GM23338 (cell line): Measurements from ENCODE around the gene FIBP. TPM values are rescaled to one million over a fixed set of nuclear protein-coding genes. Genes with fewer than 3 reads are reported as not detected.
A peak's percentile ranks its signal among the peaks of the same experiment; 100 is the strongest.

ENCODE experiments used
- ATAC-seq: fragments of 200-7000 bp; cut with Tn5 transposase; 3 replicates; pipeline ENCODE4 v1.9.1; 2020
- DNase-seq: peaks from one replicate; pipeline ENCODE4 v3.0.0-alpha.2; 2015; ENCODE audit warnings: low spot score
- H2AFZ ChIP-seq: fragments of 200-600 bp; sonication (generic); 2 replicates; pipeline ENCODE4 v1.8.0; 2016; ENCODE audit warnings: antibody characterized with exemption, mild to moderate bottlenecking, moderate library complexity
- H3F3A ChIP-seq: fragments of 200-600 bp; sonication (generic); replicated peaks from 2 replicates; pipeline ENCODE4 v1.8.0; 2017; ENCODE audit warnings: antibody characterized with exemption, mixed run types, low read depth
- H3K27ac ChIP-seq: fragments of 200-600 bp; sonication (generic); 2 replicates; pipeline ENCODE4 v1.6.1; 2016; ENCODE audit warnings: low read depth
- H3K27me3 ChIP-seq: fragments of 200-600 bp; sonication (generic); 2 replicates; pipeline ENCODE4 v1.8.0; 2016; ENCODE audit warnings: mild to moderate bottlenecking, mixed run types, moderate library complexity; ENCODE audit not compliant: insufficient read depth
- H3K36me3 ChIP-seq: fragments of 200-600 bp; sonication (generic); 2 replicates; pipeline ENCODE4 v1.8.0; 2016; ENCODE audit warnings: mild to moderate bottlenecking; ENCODE audit not compliant: insufficient read depth
- H3K4me1 ChIP-seq: fragments of 200-600 bp; sonication (generic); 2 replicates; pipeline ENCODE4 v1.8.0; 2016; ENCODE audit warnings: mild to moderate bottlenecking, moderate library complexity; ENCODE audit not compliant: insufficient read depth
- H3K4me2 ChIP-seq: fragments of 200-600 bp; sonication (generic); 2 replicates; pipeline ENCODE4 v1.7.1; 2017; ENCODE audit warnings: mixed run types
- H3K4me3 ChIP-seq: fragments of 200-600 bp; sonication (generic); 2 replicates; pipeline ENCODE4 v1.6.1; 2016; ENCODE audit warnings: mixed run types
- H3K79me2 ChIP-seq: fragments of 200-600 bp; sonication (generic); replicated peaks from 2 replicates; pipeline ENCODE4 v1.8.0; 2017; ENCODE audit warnings: mild to moderate bottlenecking; ENCODE audit not compliant: insufficient read depth
- H3K9me2 ChIP-seq: fragments of 200-600 bp; sonication (generic); 2 replicates; pipeline ENCODE4 v1.8.0; 2017; ENCODE audit not compliant: insufficient read depth
- H4K20me1 ChIP-seq: fragments of 200-600 bp; sonication (generic); replicated peaks from 2 replicates; pipeline ENCODE4 v1.8.0; 2017; ENCODE audit warnings: mild to moderate bottlenecking; ENCODE audit not compliant: insufficient read depth
- H3K27ac Mint-ChIP-seq: 2 replicates; pipeline ENCODE4 v1.8.0; 2020; ENCODE audit warnings: inconsistent platforms, mild to moderate bottlenecking, moderate library complexity, mixed read lengths
- H3K27me3 Mint-ChIP-seq: 3 replicates; pipeline ENCODE4 v1.8.0; 2022; ENCODE audit warnings: low read depth, mild to moderate bottlenecking, moderate library complexity, mixed read lengths, inconsistent platforms; ENCODE audit not compliant: insufficient read depth, poor library complexity
- H3K36me3 Mint-ChIP-seq: 3 replicates; pipeline ENCODE4 v1.8.0; 2021; ENCODE audit warnings: low read depth, mild to moderate bottlenecking, inconsistent platforms, moderate library complexity, mixed read lengths
- H3K4me1 Mint-ChIP-seq: 3 replicates; pipeline ENCODE4 v1.8.0; 2020; ENCODE audit warnings: mild to moderate bottlenecking, inconsistent platforms, mixed read lengths
- H3K4me3 Mint-ChIP-seq: 3 replicates; pipeline ENCODE4 v1.8.0; 2021; ENCODE audit warnings: moderate library complexity, mild to moderate bottlenecking, inconsistent platforms, mixed read lengths
- H3K9me3 Mint-ChIP-seq: 3 replicates; pipeline ENCODE4 v1.8.0; 2020; ENCODE audit warnings: moderate library complexity, mild to moderate bottlenecking, inconsistent platforms, mixed read lengths
- EZH2phosphoT487 ChIP-seq: fragments of 200-600 bp; sonication (generic); IDR thresholded peaks from one replicate; pipeline ENCODE4 v1.8.1; 2018; ENCODE audit warnings: antibody characterized with exemption; ENCODE audit not compliant: unreplicated experiment
- NANOG ChIP-seq: IDR thresholded peaks from 2 replicates; pipeline ENCODE4 v1.6.1; 2016; ENCODE audit warnings: antibody characterized with exemption, borderline replicate concordance
- ZNF114 ChIP-seq: fragments of 250-450 bp; sonication (Bioruptor Pico); IDR thresholded peaks from 2 replicates; pipeline ENCODE4 v1.5.0; 2020; ENCODE audit warnings: mild to moderate bottlenecking, moderate library complexity
- ZNF462 ChIP-seq: fragments of 250-450 bp; sonication (Bioruptor Pico); IDR thresholded peaks from 2 replicates; pipeline ENCODE4 v1.5.0; 2020; ENCODE audit warnings: mild to moderate bottlenecking, moderate library complexity
- polyA plus RNA-seq: library from polyadenylated mRNA; unstranded; fragments of >200 nt; fragmentation: Nextera tagmentation; extraction: Ambion mirVana; gene quantifications from 2 replicates; pipeline ENCODE4 v1.2.1, GENCODE V29; 2016
- total RNA-seq: library from RNA; depleted of rRNA; stranded (reverse); fragments of >200 nt; shearing (Covaris generic); gene quantifications from 2 replicates; pipeline ENCODE4 v1.2.3, GENCODE V29; 2014

The FIBP gene
- total and polyA plus RNA-seq, 2 experiments from 2014 or later: 79.0 to 102 TPM

- Histone ChIP-seq H3K36me3 (peaks cover 14% of the 10 kb centered on the region; the same call in 1 of the 2 replicates), H3K9me2 (no peaks in the 10 kb centered on the region), H3K4me2 (peak overlapping the region; percentile 89), H3K27ac (peak overlapping the region; percentile 78; the same call in 1 of the 2 replicates), H3K79me2 (peaks cover 13% of the 10 kb centered on the region), H3K27me3 (peaks cover 25% of the 10 kb centered on the region), H4K20me1 (peaks cover 25% of the 10 kb centered on the region), H3F3A (peaks cover 39% of the 10 kb centered on the region), H3K4me1 (peaks cover 29% of the 10 kb centered on the region), H2AFZ (peak overlapping the region; percentile 95), H3K4me3 (peak overlapping the region; percentile 93)
- Mint-ChIP-seq H3K27me3 (peaks cover 39% of the 10 kb centered on the region), H3K4me3 (peak overlapping the region; percentile 98), H3K4me1 (peaks cover 38% of the 10 kb centered on the region), H3K9me3 (peaks cover 2% of the 10 kb centered on the region; the same call in 1 of the 3 replicates), H3K36me3 (peaks cover 43% of the 10 kb centered on the region), H3K27ac (peak overlapping the region; percentile 99)
- ATAC-seq: no peak
- no peak for TF ChIP-seq ZNF114 (CRISPR knock-in tag)
- TF ChIP-seq EZH2phosphoT487: no peak
- no peak for TF ChIP-seq ZNF462 (CRISPR knock-in tag)
- no peak for TF ChIP-seq NANOG
- DNase-seq: no peak
These were observed 528 bp downstream of the FIBP start for GRCh38 chr11:65887723-65888162.
